PC-3 (cell line): ENCODE measurements around the gene INHBE.

ENCODE experiments used
- CTCF ChIP-seq: fragments of 300-600 bp; sonication (generic); conservative IDR thresholded peaks from 2 replicates; pipeline ENCODE4 v1.5.1; 2017; ENCODE audit warnings: antibody characterized with exemption, low read depth, mild to moderate bottlenecking, low read length
- EZH2 ChIP-seq: fragments of 300-600 bp; sonication (generic); IDR thresholded peaks from one replicate; pipeline ENCODE4 v1.6.1; 2017; ENCODE audit warnings: antibody characterized with exemption, mild to moderate bottlenecking, low read length; ENCODE audit not compliant: unreplicated experiment

- TF ChIP-seq CTCF (no peak), EZH2 (no peak)
These were observed 10.4 kb upstream of the INHBE start for GRCh38 chr12:57444744-57445143.
